Nephron progenitor cell (in vitro differentiated cells): ENCODE measurements around the gene RNF220.

ENCODE experiments used
- DNase-seq: peaks from one replicate; pipeline ENCODE4 v3.0.0; 2021
- H3K27ac Mint-ChIP-seq: 2 replicates; pipeline ENCODE4 v1.8.0; 2021; ENCODE audit warnings: mild to moderate bottlenecking, moderate library complexity, mixed read lengths
- H3K27me3 Mint-ChIP-seq: 2 replicates; pipeline ENCODE4 v1.8.0; 2021; ENCODE audit warnings: mild to moderate bottlenecking, low read depth, mixed read lengths; ENCODE audit not compliant: poor library complexity
- H3K36me3 Mint-ChIP-seq: 2 replicates; pipeline ENCODE4 v1.8.0; 2021; ENCODE audit warnings: low read depth, mixed read lengths
- H3K4me1 Mint-ChIP-seq: 2 replicates; pipeline ENCODE4 v1.8.0; 2021; ENCODE audit warnings: mixed read lengths
- H3K4me3 Mint-ChIP-seq: 2 replicates; pipeline ENCODE4 v1.8.0; 2021; ENCODE audit warnings: mild to moderate bottlenecking, moderate library complexity, mixed read lengths
- H3K9me3 Mint-ChIP-seq: 2 replicates; pipeline ENCODE4 v1.8.0; 2021; ENCODE audit warnings: mild to moderate bottlenecking, moderate library complexity, mixed read lengths
- TF ChIP-seq, protein P1 (sequence below): fragments of 200-600 bp; sonication (generic); IDR thresholded peaks from 2 replicates; pipeline ENCODE4 v1.5.0; 2021; ENCODE audit warnings: antibody characterized with exemption

RNF220 gene

DNA sequence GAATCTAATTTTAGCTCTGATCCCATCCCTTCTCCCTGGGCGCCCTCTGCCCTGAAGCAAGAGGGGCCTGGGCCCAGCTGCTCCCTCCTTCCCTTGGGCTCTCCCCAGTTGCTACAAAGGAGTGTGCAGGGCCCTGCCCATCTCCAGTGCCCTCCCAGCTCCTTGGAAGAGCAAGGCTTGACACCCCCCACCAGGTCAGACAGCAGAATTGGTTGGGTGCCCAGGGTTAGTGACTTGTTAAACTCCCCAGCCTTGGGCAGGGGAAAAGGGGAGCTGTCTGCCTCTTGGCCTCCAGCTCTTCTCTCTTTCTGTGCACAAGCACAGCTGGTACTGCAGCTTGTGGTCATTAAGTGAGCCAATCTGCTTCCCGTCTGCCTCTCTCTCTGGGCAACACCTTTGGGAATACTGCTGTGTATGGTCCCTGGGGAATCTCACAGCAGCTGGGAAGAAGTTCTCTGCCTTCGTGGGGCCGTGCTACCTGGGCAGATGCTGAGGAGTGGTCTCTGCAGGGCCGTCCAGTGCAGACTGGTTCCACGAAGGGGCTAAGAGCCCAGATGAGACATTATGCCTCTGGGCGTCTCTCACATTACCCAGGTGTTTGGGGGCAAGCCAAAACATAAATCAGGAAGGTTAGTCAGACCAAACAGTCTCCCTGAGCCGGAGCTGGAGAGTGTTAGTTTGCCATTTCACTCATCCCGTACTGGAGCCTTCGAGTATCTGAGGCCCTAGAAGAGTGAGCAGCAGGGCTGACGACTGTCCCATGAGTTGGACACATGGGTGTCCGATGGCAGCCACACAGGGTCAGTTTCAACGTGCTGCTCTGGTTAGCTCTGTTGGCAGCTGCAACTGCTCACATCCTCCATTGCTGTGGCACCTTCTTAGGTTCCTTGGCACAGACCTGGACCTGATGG, 231.9 kb downstream of the RNF220 start:
- Mint-ChIP-seq H3K9me3 (no peaks in the 10 kb centered on the region), H3K4me3 (peak overlapping the region; percentile 62)
- TF ChIP-seq, protein P1, sequence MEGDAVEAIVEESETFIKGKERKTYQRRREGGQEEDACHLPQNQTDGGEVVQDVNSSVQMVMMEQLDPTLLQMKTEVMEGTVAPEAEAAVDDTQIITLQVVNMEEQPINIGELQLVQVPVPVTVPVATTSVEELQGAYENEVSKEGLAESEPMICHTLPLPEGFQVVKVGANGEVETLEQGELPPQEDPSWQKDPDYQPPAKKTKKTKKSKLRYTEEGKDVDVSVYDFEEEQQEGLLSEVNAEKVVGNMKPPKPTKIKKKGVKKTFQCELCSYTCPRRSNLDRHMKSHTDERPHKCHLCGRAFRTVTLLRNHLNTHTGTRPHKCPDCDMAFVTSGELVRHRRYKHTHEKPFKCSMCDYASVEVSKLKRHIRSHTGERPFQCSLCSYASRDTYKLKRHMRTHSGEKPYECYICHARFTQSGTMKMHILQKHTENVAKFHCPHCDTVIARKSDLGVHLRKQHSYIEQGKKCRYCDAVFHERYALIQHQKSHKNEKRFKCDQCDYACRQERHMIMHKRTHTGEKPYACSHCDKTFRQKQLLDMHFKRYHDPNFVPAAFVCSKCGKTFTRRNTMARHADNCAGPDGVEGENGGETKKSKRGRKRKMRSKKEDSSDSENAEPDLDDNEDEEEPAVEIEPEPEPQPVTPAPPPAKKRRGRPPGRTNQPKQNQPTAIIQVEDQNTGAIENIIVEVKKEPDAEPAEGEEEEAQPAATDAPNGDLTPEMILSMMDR = no peak

DNA sequence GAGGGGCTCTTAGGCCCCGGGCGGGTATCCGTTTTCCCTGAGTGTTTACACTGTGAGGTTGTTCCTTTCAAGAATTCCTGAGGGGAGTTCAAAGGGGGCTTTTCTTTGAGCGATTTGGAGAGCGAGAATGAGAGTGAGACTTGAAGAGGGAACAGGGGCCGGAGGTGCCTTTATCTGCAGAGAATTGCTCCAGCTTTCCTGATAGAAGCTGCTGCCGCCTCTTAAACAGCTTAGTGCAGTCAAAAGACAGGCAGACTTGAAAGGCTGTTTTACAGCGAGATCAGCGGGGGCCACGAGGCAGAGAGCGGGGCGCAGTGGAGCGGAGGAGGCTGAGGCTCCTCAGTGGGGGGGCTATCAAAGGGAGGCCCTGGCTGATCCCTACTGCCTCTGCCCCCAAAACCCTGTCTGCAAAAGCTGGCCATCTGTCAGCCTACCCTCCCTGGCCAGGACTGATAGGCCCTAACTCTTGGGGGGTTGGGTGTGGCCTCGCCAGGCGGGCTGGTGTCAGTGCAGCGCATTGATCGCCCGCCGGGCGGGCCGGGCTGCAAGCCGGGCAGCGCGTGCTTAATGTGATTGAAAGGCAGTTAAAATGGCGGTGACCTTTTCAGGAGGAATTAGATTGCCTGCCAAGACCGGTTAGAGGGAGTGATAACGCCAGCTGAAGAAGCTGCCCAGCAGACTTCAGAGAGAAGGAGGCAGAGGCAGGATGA, 232.8 kb downstream of the RNF220 start:
- TF ChIP-seq, protein P1 = no peak
- H3K36me3 Mint-ChIP-seq = peaks cover 59% of the 10 kb centered on the region
- peaks cover 8% of the 10 kb centered on the region for H3K27me3 Mint-ChIP-seq
- peak overlapping the region; percentile 73 for H3K4me3 Mint-ChIP-seq
- H3K9me3 Mint-ChIP-seq = no peaks in the 10 kb centered on the region
- H3K27ac Mint-ChIP-seq = peak overlapping the region; percentile 82
- peaks cover 99% of the 10 kb centered on the region for H3K4me1 Mint-ChIP-seq
- peak; percentile 50 for DNase-seq

More for the DNA sequence above, 231.9 kb downstream of the RNF220 start:
- Mint-ChIP-seq H3K27ac (peak overlapping the region; percentile 82), H3K4me1 (peaks cover 96% of the 10 kb centered on the region), H3K36me3 (peaks cover 53% of the 10 kb centered on the region), H3K27me3 (peaks cover 10% of the 10 kb centered on the region)
- no peak for DNase-seq

DNA sequence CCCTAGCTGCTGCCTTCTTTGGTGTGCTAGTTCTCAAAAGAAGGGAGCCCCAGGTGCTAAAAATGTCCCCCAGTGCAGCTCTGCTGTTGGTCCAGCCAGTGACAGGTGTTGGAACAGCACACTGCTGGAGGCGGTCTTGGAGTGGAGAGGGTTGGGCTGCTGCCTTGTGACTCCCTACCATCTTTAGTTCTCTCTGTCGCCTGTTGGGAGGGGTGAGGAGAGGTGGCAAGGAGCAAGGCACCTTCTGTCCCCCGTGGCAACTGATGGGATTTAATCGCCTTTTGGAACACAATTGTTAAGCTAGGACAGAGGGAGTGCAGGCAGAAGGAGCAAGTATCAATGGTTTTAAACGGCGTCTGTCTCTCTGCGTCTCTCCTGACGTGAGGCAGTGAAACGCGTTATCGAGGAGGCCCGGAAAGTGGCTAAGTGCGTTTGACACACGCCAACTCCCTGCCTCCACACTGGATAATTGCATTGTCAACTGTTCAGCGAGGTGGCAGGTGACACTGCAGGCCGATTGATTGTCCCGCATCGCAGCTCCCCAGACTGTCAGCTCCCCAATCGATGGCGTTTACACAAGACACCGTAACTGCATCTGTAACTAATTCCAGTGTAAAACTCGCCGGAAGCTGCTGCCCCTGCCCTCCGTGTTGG, 235.3 kb downstream of the RNF220 start:
- Mint-ChIP-seq H3K4me3 (no peak overlapping the region), H3K4me1 (peaks cover 99% of the 10 kb centered on the region), H3K36me3 (peaks cover 59% of the 10 kb centered on the region), H3K9me3 (no peaks in the 10 kb centered on the region), H3K27ac (no peak overlapping the region), H3K27me3 (peaks cover 8% of the 10 kb centered on the region)
- TF ChIP-seq, protein P1 = no peak
- no peak for DNase-seq

- Mint-ChIP-seq H3K27ac (peak overlapping the region; percentile 55), H3K36me3 (peaks cover 49% of the 10 kb centered on the region), H3K9me3 (no peaks in the 10 kb centered on the region), H3K4me1 (peaks cover 98% of the 10 kb centered on the region), H3K4me3 (peak overlapping the region; percentile 9), H3K27me3 (peaks cover 8% of the 10 kb centered on the region)
- DNase-seq = no peak
- TF ChIP-seq, protein P1 = no peak
Observed at GRCh38 chr1:44641126-44642102, 236.4 kb downstream of the RNF220 start.

- TF ChIP-seq, protein P1 = no peak
- Mint-ChIP-seq H3K27ac (no peak overlapping the region), H3K9me3 (no peaks in the 10 kb centered on the region), H3K4me3 (no peak overlapping the region), H3K4me1 (peaks cover 98% of the 10 kb centered on the region), H3K36me3 (peaks cover 42% of the 10 kb centered on the region), H3K27me3 (peaks cover 8% of the 10 kb centered on the region)
- DNase-seq = no peak
Observed at GRCh38 chr1:44642255-44642654, 237.2 kb downstream of the RNF220 start.
